HuH-7.5 (cell line): ENCODE measurements around the gene NUP58.
"Not testable (repeated sequence)": the region's sequence is repeated elsewhere in the genome, so short reads cannot be mapped to it uniquely, and the experiment has no call there.

Experiments used
- DNase-seq: peaks from one replicate; pipeline ENCODE4 v3.0.0; 2011; ENCODE audit warnings: low spot score

The NUP58 gene

DNA sequence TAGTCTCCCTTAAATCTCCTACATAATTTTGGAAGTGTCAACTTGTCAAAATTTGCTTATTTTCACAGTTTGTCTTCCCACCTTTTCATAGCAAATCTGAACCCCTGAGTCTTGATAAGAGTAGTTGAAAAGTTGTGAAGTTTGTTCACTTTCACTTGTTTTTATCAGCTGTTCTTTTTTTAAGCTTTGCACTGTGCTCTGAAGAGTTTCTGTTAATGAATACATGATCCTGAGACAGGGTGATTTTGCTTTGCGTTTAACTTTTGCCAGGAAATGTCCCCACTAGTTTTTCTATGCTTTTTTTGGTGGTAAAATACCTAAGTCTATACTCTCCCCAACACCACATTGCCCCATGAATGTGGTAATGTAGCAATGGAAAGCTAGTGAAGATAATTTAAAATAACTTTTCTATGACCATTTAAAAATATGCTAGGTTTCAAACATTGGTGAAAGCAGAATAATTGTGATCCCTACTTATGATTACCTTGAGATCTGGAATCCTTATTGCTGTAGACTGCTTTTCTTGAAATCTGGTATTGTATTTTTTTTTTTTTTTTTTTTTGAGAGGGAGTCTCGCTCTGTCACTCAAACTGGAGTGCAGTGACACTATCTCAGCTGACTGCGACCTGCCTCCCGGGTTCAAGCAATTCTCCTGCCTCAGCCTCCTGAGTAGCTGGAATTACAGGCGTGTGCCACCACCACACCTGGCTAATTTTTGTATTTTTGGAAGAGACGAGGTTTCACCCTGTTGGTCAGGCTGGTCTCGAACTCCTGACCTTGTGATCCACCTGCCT lies 5.4 kb downstream of the NUP58 start:
- DNase-seq: no peak

GRCh38 chr13:25310891-25311290 lies 9.5 kb downstream of the NUP58 start:
- no peak for DNase-seq

GRCh38 chr13:25318946-25319345 lies 17.5 kb downstream of the NUP58 start:
- DNase-seq: not testable (repeated sequence)

GRCh38 chr13:25319771-25320170 lies 18.3 kb downstream of the NUP58 start:
- no peak for DNase-seq

DNA sequence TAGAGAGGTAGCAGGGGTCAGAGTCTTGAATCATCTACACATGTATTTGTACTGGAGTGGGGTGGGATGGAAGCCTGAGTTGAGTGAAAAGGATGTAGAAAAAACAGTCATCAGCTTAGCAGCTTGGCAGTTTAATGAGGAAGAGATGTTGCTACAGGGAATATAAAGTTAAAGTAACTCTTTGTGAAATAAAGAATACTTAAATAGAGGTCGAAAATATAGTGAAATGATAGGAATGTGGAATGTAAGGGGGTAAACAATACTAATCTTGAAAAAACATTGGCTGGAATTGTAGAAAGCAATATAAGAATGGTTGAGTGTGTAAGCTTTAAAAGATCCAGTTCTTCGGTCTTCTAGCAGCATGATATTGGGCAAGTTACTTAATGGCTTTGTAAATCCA lies 22.7 kb downstream of the NUP58 start:
- DNase-seq: no peak

DNA sequence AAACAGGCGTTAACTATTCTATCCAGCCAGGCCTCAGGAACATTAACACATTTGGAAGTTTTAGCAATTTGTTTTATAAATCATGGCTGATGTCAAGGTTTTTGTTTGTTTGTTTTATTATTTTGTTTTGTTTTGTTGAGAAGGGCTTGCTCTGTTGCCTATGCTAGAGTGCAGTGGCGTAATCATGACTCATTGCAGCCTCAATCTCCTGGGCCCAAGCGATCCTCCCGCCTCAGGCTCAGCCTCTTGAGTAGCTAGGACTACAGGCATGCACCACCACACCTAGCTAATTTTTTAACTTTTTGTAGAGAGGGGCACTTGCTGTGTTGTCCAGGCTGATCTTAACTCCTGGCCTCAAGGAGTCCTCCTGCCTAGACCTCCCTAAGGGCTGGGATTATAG lies 28.3 kb downstream of the NUP58 start:
- DNase-seq: no peak

DNA sequence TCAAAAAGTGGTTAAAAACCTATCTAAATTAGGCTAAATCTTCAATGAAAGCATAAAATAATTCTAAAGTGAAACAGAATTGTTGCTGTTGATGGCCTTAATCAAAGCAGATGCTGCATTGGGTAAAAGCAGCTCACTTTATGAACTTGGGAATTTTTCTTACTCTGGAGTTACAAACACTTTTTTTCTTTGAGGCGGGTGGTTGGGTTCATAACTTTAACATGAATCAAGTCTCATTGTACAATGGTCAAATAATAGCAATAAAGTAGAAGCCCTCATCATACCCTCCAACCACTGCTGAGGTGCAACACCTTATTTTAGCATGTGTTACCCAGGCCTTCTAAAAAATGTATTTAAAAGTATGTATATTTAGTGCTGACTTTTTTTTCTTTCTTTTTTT lies 29.1 kb downstream of the NUP58 start:
- no peak for DNase-seq

GRCh38 chr13:25335856-25336255 lies 34.4 kb downstream of the NUP58 start:
- DNase-seq: no peak

GRCh38 chr13:25345576-25345975 lies 44.2 kb downstream of the NUP58 start:
- no peak for DNase-seq

DNA sequence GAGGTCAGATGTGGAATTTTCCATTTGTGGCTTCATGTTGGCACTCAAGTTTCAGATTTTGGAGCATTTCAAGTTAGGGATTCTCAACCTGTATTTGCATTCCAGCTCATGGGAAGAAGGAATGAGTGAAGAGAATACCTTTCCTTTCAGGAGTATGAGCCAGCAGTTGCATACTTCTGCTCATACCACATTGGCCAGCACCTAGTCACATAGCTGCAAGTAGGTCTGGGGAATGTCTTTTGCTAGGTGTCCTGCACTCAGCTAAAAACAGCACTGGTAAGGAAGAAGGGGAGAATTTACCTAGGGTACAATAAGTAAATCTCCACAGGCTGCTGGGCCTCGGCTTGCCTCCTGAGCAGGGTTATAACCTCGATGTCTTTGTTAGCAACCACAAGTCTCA lies 45.7 kb downstream of the NUP58 start:
- no peak for DNase-seq

DNA sequence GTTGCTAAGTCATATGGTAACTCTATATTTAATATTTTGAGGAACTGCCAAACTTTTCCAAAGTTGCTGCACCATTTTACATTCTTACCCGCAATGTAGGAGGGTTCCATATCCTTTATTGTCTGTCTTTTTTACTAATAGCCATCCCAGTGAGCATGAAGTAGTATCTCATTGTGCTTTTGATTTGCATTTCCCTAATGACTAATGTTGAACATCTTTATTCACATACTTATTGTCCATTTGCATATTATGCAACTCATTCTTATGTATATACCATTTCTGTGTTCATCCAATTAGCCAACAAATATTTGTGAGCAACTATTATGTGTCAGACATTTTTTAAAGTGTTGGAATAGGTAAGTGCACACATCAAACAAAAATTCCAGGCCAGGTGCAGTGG lies 50.0 kb downstream of the NUP58 start:
- DNase-seq: no peak

DNA sequence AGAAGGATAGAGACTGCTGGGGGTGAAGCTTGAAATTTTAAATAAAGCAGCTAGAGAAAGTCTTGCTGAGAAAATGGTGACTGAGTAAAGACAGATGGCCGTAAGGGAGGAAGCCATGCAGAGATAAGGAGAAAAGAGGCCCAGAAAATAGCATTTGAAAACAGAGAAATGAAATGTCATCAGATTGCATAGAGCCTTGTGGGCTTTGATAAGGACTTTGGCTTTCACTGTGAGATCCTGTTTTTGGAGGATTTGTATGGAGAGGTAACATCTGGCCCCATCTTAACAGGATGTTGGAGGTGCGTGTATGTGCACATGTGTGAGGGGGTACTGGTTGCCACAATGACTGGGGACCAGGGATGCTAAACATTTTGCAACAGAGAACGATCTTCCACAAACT lies 50.8 kb downstream of the NUP58 start:
- DNase-seq: no peak

GRCh38 chr13:25352806-25353205 lies 51.4 kb downstream of the NUP58 start:
- no peak for DNase-seq

GRCh38 chr13:25353344-25353743 lies 51.9 kb downstream of the NUP58 start:
- no peak for DNase-seq

DNA sequence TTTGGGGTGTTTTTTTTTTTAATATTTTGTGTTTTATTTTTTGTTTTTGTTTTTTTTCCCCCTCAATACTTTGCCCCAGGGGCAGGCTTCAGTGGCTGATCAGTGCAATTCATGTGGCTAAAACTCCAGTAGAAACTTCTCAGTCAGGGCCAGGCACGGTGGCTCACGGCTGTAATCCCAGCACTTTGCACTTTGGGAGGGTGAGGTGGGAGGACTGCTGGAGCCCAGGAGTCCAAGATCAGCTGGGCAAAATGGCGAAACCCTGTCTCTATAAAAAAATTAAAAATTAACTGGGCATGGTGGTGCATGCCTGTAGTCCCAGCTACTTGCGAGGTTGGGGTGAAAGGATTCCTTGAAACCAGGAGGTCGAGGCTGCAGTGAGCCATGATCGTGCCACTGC lies 53.0 kb downstream of the NUP58 start:
- no peak for DNase-seq

GRCh38 chr13:25360443-25360842 lies 59.0 kb downstream of the NUP58 start:
- not testable (repeated sequence) for DNase-seq

- no peak for DNase-seq
These were observed 64.4 kb downstream of the NUP58 start for GRCh38 chr13:25365720-25366235.

GRCh38 chr13:25371158-25371874 lies 69.9 kb downstream of the NUP58 start:
- no peak for DNase-seq

- DNase-seq: no peak
These were observed 70.5 kb downstream of the NUP58 start, which contains the start of gene ATP8A2 for GRCh38 chr13:25371875-25372283. Gene ATP8A2 (plus strand): TSS chr13:25371974. CDS start chr13:25372213, 239 bp downstream.

DNA sequence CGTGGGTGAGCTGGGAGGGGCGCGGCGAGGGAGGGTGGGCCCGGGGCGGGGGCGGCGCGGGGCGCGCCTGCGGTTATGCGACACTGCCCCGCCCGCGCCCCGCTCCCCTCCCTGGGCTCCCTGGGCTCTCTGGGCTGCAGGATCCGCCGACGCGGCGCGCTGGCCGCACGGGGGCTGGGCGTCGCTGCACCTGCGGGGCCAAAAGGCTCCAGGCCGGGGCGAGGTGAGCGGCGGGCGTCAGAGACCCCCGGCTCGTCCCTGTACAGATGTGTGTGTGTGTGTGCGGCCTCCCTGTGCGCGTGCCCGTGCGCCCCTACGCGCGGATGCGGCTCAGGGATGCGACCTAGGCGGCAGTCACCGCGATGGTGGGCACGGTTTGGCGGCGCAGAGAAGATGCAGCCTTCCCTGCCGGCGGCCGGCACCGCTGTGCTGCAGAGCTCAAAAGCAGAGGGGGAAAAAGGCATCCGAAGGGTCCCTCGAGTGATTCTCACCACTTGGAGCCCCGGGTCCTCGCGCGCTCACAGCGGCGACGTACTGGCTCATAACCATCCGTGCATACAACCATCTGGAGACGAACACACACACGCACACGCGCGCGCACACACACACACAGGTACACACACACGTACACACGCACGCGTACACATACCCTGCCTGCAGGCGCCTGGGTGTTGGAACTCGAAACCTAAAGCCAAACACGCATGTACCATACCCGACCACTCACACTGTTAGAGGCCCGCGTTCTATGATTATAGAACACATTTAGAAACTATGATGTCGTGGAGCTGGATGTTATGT lies 71.1 kb downstream of the NUP58 start:
- no peak for DNase-seq

GRCh38 chr13:25375727-25376358 lies 74.4 kb downstream of the NUP58 start:
- peak; percentile 45 for DNase-seq
